AG08395 (cell line): ENCODE results near the gene HYAL3.
"Not testable (repeated sequence)": the region's sequence is repeated elsewhere in the genome, so short reads cannot be mapped to it uniquely, and the experiment has no call there.

Source experiments
- DNase-seq: peaks from one replicate; pipeline ENCODE4 v3.0.0; 2012; ENCODE audit warnings: mixed read lengths, low spot score

HYAL3 gene

DNA sequence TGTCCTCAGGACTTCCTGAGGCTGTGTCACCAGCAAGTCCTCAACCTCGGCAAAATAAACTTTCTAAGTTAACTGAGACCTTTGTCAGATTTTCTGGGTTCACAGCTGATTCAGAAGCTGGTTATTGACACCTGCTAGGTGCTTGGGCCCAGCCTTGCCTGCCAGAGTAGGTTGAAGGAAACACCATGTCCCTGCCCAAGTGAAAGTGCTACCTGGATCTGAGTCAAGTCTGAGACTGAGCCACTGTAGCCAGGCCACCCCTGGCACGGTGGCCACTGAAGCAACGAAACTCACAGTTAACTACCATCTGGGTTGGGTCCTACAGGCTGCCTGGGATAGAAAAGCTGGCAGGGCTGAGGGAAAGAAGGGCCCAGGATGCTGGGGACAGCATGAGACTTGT, 15.1 kb upstream of the HYAL3 start:
- no peak for DNase-seq

DNA sequence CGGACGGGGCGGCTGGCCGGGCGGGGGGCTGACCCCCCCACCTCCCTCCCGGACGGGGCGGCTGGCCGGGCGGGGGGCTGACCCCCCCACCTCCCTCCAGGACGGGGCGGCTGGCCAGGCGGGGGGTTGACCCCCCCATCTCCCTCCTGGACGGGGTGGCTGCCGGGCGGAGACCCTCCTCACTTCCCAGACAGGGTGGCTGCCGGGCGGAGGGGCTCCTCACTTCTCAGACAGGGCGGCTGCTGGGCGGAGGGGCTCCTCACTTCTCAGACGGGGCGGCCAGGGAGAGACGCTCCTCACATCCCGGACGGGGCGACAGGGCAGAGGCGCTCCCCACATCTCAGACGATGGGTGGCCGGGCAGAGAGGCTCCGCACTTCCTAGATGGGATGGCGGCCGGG, 12.8 kb upstream of the HYAL3 start:
- not testable (repeated sequence) for DNase-seq

DNA sequence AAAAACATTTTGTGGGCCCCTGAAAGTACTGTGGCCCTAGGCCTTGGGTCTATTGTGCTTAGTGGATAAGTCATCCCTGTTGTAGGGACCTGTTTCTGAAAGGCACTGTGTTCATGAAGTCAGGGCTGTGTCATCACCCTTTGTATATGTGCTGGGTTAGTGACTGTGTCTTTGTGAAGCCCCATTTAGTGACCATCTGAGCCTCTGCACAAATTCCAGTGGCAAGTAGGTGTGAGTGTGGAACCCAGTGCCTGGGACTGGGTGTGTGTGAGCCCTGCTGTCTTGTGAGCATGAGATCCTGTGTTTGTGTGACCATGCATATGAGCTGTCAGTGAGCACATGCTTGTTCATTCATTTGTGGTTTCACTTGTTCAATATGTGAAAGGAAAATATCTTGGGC, 5.4 kb upstream of the HYAL3 start:
- no peak for DNase-seq

DNA sequence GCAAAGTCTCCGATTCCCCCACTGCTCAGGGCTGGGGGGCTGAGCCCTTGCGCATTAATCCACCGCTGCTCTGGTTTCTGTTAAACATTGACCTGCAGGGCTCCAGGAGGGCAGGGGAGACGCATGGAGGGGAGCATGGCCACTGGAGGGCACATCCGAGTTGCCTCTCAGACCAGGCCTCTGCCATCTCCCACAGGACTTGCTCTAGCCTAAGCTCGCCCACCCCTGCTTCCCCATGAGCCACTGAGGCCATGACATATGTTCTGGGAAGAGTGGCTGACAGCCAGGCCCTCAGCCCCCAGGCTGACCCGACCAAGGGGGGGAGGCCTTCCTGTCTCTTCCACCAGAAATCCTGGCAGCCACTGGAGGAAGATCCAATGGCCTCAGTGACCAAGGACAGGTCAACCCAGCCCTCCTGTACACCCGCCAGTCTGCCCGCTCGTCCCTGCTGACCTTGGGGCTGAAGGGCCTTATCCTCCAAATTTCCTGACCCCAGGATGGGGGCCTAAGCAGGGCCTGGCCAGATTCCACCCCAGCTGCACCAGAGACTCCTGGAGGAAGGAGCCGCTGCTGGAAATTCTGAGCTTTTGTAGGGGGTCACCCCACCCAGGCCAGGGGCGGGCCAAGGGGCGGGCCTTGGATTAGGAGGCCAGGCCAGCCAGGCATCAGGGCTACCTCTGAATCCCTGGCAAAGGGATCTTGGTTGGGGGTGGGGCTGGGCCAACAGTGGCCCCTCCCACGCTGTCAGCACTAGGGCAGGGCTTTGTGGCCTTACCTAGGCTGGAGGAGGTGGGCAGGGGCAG, 4.0 kb upstream of the HYAL3 start, which contains the start of gene HYAL1:
Gene HYAL1 (minus strand): TSS at position 562 of the 803 bp plus-strand sequence. CDS start 618 bp downstream, outside the sequence.
- no peak for DNase-seq

DNA sequence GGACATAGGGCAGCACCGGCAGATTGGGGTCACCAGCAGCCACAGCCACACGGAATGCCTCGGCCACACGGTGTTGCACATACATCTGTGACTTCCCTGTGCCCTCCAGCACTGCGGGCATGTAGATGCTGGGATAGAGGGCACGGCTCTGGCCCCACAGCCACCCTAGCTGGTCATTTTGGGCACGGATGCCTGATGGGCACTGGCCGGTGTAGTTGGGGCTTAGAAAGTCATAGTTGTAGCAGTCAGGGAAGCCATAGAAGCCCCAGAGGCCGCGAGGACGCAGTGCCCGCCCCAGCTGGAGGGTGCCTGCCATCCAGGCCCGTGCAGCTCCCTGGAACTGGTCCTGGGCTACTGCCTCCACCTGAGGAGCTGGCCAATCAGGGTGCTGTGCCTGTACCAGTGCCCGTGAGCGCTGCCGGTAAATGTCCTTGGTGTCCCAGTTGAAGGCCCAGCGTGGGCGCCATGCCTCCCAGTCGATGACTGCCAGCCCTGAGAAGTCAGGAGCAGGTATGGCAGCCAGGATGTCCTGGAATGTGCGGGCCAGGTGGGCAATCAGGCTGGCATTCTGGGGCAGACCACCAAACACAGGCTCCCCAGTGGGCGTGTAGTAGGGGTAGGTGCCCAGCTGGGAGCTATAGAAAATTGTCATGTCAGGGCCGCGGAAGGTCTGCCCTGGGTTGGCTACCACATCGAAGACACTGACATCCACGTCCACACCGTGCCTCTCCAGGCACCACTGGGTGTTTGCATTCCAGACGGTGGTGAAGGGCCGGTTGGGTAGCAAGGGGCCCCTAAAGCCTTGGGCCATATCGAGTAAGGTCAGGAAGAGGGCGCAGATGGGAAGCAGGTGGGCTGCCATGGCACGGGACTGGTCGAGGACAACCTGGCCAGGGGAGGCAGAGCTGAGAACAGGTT, 3.1 kb upstream of the HYAL3 start:
- no peak for DNase-seq

DNA sequence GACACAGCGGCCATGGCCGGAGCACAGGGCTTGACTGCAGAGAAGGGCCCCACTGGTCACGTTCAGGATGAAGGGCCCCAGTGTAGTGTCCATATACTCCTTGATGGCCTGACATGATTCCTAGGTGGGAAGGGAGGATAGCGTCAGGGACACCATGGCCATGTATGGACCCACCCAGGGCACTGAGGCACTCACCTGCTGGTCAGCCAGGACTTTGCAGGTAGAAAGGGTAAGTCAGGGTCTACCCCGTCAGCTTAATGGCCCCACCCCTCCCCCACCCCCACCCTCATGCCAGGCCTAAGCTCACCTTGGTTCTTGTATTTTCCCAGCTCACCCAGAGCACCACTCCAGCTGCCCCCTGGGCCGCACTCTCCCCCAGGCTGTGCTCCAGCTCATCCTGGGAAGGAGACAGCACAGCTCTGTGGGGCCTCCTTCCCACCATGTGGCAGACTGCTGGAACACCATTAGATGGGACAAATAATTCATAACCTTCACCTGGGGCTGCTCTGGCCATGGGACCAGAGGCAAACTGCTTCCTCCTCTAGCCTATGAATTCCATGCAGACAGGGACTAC, 1.6 kb upstream of the HYAL3 start:
- DNase-seq, result no peak

DNA sequence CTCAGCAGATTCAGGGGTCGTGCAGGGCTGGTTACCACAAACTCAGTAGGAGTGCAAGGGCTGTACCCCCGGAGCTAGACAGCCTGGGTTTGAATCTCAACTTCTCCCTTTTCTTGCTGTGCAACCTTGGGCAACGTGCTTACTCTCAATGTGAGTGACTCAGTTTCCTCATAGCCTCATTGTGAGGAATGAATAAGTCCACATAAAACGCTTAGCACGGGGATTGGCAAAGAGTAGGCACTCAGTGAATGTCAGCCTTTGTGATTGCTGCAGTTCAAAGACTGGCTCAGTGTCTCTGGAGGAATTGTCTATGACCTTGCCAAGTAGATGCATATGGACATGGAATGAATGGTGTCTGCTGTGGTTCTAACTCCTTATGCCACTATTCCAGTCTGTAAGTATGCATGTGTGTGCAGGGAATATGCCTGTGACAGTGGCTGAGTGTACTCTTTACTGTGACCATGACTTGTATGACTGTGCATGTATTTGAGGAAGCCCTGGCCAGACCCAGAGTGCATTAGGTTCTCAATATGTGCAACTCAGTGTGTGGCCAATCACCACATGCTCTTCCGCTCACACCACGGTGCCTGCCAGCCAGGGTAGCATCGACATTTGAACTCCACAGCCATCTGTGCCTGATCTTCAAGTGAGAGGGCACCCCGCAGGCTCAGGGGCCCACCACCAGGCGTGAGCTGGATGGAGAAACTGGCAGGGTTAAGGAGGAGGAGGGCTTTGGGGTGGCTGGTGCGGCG, 900 bp upstream of the HYAL3 start:
- DNase-seq, result peak; percentile 32

DNA sequence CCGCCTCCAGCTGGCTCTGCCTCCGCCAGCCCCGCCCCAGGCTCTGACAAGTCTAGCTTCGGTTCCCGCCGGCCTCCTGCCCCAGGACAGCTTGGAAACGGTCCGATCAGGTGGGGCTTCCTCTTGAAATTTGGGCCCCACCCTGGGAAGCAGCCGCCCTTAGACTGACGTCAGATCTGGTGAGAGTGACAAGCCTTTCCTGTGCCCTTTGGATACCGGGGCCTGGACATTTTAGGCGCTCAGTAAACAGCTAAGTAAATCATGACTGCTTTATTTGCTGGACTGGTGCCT, 378 bp upstream of the HYAL3 start:
- DNase-seq, result no peak

DNA sequence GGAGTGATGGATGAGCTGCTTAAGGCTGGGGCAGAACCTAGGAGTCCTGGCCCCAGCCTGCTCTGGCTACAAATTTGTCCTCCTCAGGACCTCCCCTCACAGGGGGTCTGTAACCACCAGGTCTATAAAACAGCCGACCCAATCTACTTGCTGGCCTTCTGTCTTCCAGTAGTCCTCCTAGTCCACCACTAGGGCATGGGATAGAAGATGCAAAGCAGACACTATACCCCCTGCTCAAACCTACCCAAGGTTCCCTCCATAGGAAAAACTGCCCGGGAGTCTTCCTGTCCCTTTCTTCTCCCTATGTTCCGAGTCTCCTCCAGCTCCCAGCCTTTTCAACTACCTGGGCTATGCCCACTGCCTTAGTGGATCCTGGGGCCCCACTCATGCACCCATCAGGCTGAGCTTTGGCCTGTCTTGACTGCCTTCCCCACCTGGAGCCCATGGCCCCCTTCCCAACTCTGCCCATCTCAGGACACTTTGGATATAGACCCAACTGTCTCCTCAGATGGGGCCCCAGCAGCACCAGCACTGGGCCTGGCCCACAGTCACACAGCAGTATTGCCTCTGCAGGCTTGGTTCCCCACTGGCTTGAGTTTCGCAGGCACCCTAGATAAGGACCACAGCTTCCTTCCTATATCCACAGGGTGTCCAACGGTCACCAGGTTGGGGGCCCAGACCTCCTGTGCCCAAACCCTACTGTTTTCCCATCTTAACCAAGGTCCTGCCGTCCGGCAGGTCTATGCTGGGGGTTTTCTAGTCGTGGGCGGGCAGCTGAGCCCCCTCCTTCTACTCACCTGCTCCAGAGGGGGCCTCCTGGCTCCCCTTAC, 1.1 kb downstream of the HYAL3 start:
- no peak for DNase-seq

DNA sequence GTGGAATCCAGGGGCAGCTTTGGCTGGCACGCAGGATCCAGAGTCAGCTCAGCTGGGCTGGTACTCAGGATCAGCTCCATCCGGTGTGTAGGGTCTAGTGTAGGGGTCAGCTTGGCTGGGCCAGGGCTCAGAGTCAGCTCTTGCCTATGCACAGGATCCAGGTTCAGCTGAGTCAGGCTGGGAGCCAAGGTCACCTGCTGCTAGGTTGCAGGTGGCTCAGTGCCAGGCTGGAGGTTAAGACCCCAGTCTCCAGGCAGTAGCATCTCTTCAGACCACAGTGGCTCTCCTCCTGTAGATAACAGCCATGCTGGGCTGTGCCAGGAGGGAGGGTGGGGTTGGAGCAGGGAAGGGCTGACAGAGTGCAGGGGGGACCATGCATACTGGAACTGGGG, 1.8 kb downstream of the HYAL3 start:
- DNase-seq, result no peak

DNA sequence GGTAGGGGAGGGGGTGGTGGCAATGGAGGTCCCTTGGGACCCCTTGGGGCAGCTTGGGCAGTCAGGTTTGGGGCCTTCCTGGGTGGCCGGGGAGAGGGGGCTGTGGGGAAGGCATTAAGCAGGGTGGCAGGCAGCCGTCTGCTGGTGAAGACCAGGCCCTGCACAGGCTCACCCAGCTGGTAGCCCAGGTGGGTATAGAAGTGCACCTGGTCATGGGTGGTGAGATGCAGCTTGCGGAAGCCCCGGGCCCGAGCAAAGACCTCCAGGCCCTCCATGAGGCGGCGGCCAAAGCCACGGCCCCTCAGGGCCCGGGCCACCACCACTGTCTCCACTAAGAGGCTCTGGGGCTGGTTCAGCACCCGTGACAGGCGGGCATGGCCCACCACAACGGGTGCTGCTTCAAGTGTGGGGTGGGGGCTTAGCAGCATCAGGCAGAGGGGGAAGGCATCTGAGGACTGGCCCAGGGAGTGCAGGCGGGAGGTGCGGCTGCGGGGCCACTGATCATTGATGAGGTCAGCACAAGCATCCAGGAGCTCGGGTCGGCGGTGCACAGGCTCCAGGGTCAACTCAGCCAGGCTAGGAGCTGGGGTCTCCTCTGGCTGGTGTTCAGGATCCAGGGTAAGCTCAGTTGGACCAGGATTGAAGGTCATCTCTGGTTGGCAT, 2.4 kb downstream of the HYAL3 start:
- no peak for DNase-seq

DNA sequence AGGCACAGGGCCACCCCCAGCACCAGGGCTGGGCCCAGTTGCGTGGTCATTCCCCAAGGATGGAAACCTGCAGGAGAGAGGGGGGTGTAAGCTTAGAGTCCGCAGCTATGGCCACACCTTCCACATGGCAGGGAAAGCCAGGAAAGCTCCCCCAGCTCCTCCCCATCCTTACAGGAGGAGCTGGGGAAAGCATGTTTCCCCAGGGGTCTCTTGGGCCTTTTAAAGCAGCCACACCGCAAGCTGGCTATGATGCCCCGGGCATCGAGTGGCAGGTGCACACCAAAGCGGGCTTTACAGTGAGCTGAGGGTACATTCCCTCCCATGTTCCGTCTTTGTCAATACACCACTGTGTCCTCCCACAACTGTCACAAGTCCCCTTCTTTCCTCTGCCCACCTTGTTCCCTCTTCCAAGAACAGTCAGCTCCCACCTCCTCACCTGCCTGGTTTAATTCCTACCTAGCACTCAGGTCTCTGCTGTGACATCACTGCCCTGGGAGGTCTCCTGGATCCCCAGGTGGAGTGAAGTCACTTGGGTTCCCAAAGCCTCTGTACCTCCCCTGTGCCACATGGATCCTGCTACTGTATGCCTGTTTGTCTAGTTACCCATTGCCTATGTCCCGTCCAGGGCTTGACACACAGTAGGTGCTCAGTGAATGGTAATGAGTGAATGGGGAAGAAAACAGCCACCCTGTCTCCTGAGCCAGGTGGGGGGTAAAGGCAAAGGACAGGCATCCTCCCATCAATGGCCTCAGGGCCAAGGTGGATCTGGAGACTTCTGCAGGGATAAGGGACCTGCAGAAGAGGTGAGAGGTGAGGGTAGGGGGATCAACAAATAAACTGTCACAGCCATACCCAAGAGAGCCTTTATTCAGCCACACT, 3.4 kb downstream of the HYAL3 start:
- no peak for DNase-seq

DNA sequence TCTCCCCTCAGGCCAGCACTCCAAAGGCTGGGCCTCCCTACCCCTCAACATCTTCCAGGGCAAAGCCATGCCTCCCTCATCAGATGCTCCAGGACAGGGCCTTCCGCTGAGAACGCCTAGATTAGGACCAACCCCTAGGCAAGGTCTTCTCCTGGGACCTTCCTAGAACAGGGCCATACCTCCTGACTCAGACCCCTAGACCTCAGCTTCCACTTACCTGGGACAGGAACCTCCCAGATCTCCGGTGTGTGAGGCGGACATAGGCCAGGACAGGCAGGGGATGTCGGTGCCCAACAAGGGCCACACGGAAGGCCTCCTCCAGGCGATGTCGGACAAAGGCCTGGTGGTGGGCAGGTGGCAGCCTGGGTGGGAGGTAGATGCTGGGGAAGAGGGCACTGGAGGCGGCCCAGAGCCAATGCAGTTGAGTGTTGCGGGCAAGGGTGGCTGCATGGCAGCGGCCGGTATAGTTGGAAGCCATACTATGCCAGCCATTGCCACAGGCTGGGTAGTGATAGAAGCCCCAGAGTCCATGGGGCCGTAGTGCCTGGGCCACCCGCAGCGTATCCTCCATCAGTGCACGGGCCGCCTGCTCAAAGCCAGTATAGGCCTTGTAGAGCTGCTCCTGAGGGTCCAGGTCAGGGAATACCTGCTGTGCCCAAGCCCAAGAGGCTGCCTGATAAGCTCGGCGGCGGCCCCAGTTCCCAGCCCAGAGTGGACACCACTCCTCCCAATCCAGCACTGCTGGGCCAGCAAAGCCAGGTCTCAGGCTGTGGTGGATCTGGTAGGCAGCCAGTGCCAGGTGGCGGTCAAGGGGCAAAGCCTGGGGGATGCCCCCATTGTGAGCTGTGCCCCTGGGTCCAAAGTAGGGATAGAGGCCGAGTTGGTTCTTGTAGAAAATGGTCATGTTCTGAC, 4.5 kb downstream of the HYAL3 start:
- DNase-seq, result no peak

DNA sequence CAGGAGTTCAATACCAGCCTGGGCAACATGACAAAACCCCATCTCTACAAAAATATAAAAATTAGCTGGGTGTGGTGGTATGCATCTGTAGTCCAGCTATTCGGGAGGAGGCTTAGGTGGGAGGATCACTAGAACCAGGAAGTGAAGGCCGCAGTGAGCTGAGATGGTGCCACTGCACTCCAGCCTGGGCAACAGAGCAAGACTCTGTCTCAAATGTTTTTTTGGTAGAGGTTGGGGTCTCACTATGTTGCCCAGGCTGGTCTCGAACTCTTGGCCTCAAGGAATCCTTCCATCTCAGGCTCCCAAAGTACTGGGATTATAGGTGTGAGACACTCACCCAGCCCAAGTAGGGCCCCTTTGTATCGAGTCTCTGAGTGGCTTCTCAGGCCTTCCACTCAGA, 5.1 kb downstream of the HYAL3 start:
- no peak for DNase-seq

DNA sequence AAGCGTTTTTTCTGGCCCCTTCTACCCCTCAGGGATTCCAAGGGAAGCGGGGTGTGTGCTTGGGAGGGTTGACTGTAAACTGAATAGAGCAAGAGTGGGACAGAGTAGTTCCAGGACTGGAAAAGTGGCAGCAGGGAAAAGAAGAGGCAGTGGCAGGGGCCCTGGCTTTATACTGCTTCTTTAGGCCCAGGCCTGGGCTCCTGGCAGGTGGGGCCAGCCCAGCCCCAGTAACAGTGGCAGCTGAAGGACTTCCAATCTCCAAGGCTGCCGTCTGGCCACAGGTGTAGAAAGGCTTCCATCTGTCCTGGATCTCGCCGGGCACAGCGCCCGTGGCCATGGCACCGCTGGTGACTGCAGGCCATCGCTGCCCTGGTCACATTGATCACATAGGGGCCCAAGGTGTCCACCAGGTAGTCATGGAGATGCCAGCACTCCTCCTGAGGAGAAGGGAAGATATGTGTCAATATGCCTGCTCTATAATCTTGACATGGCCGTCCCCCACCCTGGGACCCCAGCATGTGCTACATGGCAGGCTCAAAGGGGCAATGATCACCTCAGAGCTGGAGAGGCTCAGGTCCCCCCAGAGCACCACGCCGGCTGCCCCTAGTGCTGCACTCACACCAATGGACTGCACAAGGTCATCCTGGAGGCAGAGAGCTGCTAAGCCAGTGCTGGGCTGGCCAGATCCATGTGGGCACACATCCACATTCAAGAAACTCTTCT, 6.0 kb downstream of the HYAL3 start:
- no peak for DNase-seq

DNA sequence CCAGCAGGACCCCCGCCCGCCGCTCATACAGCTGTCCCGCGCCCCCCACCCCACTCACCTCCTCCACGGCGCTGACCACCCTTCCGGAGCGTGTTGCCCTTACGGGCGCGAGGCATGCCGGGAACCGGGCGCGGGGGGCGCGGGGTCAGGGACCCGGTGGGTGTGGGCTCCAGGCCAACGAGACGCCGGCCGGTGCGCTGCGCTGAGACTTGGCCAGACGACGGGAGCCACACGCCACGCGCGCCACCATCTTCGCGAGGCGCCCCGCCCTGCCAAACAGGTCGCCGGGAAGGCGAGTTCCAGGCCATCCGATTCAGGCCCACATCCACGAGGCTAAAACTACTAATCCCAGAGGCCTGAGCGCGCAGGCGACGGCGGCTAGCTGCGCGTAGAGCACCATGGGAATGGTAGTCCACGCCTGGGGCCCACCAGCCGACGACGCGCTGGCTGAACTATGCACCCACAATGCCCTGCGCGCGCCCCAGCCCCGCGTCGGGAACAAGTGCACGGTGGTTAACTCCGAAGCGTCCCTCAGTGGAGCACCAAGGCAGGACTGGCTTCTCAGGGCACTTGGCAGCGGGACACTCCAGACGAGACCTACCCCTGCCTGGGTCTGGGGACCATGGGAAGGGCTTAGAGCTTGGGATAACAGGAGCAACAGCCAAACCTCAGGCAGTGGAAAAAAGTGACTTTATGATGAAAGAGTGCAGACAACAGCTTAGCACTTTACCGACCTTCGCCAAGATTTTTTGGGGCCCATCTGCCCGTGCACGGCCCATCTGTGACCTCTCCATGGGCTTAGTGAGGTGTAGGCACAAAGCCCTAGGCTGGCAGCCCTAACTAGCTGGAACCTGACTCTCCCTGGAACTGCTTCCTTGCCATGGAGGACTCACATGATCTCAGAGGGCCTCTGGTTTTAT, 6.8 kb downstream of the HYAL3 start, which contains the start of gene IFRD2:
Gene IFRD2 (minus strand): TSS at position 271 of the 920 bp plus-strand sequence. CDS start 155 bp downstream, at position 116.
- DNase-seq, result peak; percentile 96

DNA sequence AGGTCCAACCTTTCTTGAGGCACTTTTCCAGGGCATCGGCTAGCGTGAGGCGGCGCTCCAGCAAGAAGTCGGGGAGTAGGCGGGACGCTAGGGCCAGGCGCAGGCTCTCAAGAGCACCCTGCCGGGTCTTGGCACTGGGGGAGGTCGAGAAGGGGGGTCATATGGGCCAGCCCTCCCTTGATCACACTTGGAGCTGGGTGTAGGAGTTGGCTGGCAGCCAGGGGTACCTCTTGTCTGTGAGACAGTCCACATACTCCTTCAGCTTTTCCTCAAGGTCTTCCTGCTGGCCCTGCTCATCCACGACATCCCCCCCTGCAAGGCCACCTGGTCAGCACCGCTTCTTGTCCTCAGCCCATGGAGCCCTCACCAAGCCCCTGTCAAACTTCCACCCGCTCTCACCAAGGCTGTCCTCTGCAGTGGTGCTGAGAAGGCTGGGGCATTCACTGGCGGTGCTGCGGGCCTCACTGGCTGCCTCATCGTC, 9.0 kb downstream of the HYAL3 start:
- no peak for DNase-seq
